ENCODE measurements around the gene DNMBP.

GRCh38 chr10:99860466-99860865, 149.3 kb downstream of the DNMBP start:
- no peak for TF ChIP-seq POLR2A (IDR thresholded peaks at IDR 0.05)
- no peak for TF ChIP-seq CTCF (IDR thresholded peaks at IDR 0.05)
